T-helper 22 cell (primary cell): ENCODE data around the gene STARD7.

Experiments used
- DNase-seq: peaks from one replicate; pipeline ENCODE4 v3.0.0-alpha.2; 2020; ENCODE audit warnings: low read depth

Gene STARD7

GRCh38 chr2:96197546-96198255 is 10.9 kb downstream of the STARD7 start:
- DNase-seq, result no peak

- no peak for DNase-seq
Measured at GRCh38 chr2:96195410-96196066, 13.1 kb downstream of the STARD7 start.

GRCh38 chr2:96191937-96192670 is 16.5 kb downstream of the STARD7 start:
- DNase-seq, result no peak

GRCh38 chr2:96188821-96189526 is 19.7 kb downstream of the STARD7 start:
- no peak for DNase-seq

- DNase-seq, result no peak
Measured at GRCh38 chr2:96186562-96186961, 22.1 kb downstream of the STARD7 start.

- no peak for DNase-seq
Measured at GRCh38 chr2:96185516-96185915, 23.1 kb downstream of the STARD7 start.

- no peak for DNase-seq
Measured at GRCh38 chr2:96184989-96185388, 23.6 kb downstream of the STARD7 start.

- no peak for DNase-seq
Measured at GRCh38 chr2:96184188-96184587, 24.4 kb downstream of the STARD7 start.

- DNase-seq, result no peak
Measured at GRCh38 chr2:96181529-96181928, 27.1 kb downstream of the STARD7 start.

GRCh38 chr2:96180521-96180920 is 28.1 kb downstream of the STARD7 start:
- DNase-seq, result no peak

GRCh38 chr2:96180002-96180401 is 28.6 kb downstream of the STARD7 start:
- no peak for DNase-seq

GRCh38 chr2:96176661-96177060 is 32.0 kb downstream of the STARD7 start:
- no peak for DNase-seq

- DNase-seq, result no peak
Measured at GRCh38 chr2:96175951-96176350, 32.7 kb downstream of the STARD7 start.

- peak; percentile 55 for DNase-seq
Measured at GRCh38 chr2:96174251-96175144, 34.1 kb downstream of the STARD7 start.

- no peak for DNase-seq
Measured at GRCh38 chr2:96171831-96172230, 36.8 kb downstream of the STARD7 start.

- no peak for DNase-seq
Measured at GRCh38 chr2:96170626-96171025, 38.0 kb downstream of the STARD7 start.

- DNase-seq, result no peak
Measured at GRCh38 chr2:96169868-96170507, 38.6 kb downstream of the STARD7 start.

- no peak for DNase-seq
Measured at GRCh38 chr2:96167407-96168013, 41.1 kb downstream of the STARD7 start.

- DNase-seq, result peak; percentile 34
Measured at GRCh38 chr2:96164459-96165184, 44.0 kb downstream of the STARD7 start.
